Ectodermal cell (in vitro differentiated cells): ENCODE data around the gene JARID2.

Experiments
- H3K27ac ChIP-seq: 2 replicates; pipeline ENCODE4 v1.7.0; 2013; ENCODE audit warnings: mild to moderate bottlenecking, low read depth, low read length; ENCODE audit not compliant: insufficient read depth, poor library complexity, severe bottlenecking
- H3K27me3 ChIP-seq: 2 replicates; pipeline ENCODE4 v1.7.0; 2013; ENCODE audit warnings: mild to moderate bottlenecking, low read length; ENCODE audit not compliant: insufficient read depth, control insufficient read depth, poor library complexity, severe bottlenecking
- H3K36me3 ChIP-seq: one replicate; pipeline ENCODE4 v1.7.0; 2013; ENCODE audit warnings: low read length; ENCODE audit not compliant: control insufficient read depth, insufficient read depth
- H3K4me1 ChIP-seq: one replicate; pipeline ENCODE4 v1.7.0; 2013; ENCODE audit warnings: low read length; ENCODE audit not compliant: control insufficient read depth, insufficient read depth
- H3K4me3 ChIP-seq: 2 replicates; pipeline ENCODE4 v1.7.0; 2013; ENCODE audit warnings: low read depth, low read length, control low read depth; ENCODE audit not compliant: insufficient read depth
- H3K9me3 ChIP-seq: 2 replicates; pipeline ENCODE4 v1.7.0; 2013; ENCODE audit warnings: mild to moderate bottlenecking, low read length, moderate library complexity; ENCODE audit not compliant: control insufficient read depth
- WGBS, 2 experiments: methylation state at CpG; one replicate each; pipeline ENCODE4 v1.1.7; 2013; ENCODE audit warnings: missing lambda C conversion rate in 2 of 2; 5-methylcytosine and 5-hydroxymethylcytosine counted together

The JARID2 gene

DNA sequence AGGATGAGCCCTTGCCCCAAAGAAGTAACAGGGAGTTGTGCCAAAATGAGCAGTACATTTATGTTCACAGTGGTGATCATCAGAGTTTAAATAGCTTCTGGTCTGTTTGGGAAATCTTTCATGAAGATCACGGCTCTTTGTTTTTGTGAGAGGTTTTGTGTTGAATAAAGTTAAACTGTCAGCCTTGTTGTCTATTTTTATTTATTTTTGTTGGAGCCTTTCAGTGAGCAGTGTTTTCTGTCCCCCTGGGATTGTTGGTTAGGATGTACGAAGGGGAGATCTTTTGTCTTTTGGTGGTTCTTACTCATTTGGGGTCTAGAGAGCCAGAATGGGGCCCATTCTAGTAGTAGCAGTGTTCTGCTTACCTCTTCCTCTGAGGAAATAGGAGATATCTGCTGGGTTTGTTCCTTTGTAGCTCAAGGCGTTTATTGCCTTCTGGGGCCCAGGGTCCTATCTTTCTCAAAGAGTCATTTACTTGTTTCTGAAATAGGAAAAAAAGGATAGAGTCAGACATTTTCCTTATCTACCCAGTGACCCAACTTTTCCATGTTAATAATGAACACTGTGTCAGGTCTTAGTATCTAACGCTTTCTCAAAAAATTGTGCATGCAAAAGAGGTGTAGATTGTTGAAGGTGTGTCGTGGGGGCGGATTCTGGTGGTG is 157.4 kb downstream of the JARID2 start:
- no peaks in the 10 kb centered on the region for H3K36me3 ChIP-seq
- no peak overlapping the region for H3K27ac ChIP-seq
- H3K4me3 ChIP-seq, result no peak overlapping the region
- 83 to 94% methylated on average over 6 of the region's 6 CpGs for WGBS, 2 experiments
- no peaks in the 10 kb centered on the region for H3K9me3 ChIP-seq
- no peaks in the 10 kb centered on the region for H3K27me3 ChIP-seq
- H3K4me1 ChIP-seq, result peaks cover 54% of the 10 kb centered on the region

DNA sequence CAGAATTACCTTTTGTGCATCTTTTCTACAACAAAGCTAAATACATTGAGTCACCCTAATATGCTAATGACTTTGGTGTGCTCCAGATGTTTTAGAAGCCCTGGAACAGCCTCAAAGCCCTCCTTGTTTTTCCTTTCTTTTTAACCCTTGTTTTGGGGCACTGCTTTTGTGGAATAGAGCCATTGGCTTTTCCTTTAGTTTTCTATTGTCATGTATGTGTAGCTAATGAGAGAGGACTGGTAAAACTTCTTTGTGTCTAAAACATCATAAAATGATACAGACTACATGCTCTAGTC is 158.8 kb downstream of the JARID2 start:
- Histone ChIP-seq H3K4me3 (no peak overlapping the region), H3K27ac (no peak overlapping the region), H3K27me3 (no peaks in the 10 kb centered on the region), H3K36me3 (no peaks in the 10 kb centered on the region), H3K9me3 (no peaks in the 10 kb centered on the region), H3K4me1 (peaks cover 56% of the 10 kb centered on the region)

DNA sequence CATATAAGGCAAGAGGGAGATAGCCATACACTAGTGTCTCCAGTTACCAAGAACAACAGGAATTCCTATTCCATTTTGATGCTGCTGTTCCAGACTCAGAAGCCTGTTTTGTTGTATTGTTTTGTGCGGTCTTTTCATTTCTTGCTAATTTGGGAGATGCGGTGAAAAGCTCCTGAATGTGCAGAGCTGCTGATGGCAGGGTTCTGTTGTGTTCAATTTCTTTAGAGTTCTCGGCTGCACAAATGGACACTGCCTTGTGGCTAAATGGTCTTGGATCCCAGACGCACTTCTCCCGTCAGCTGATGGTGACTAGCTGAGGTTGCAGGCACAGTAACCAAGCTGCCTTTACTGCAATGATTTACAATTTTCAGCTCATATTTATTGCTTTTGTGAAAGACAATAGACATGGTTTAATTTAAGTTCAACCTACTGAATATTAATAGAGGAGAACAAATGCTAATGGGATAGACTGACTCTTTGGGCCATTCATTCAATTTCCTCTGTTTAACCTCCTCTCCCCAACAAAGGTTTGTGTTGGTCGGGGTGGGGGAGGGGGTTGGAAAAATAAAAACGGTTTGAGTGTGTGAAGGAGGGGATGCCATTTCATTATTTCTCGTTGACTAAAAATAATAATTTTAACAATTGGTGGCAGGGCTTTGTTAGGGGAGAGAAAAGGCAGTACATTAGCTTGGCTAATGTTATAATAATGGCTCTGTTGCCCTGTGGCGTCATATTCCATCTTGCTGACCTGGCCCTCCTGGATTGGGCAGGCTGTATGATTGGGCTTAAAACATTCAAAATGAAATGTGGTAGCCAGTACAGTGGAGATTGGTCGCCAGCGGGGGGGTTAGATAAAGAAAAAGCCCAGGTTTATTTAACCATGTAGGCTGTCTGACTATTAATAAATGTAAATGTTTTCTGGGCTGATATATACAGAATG is 159.5 kb downstream of the JARID2 start:
- 80 to 84% methylated on average over 10 to 11 of the region's 11 CpGs for WGBS, 2 experiments
- Histone ChIP-seq H3K4me1 (peaks cover 50% of the 10 kb centered on the region), H3K27ac (no peak overlapping the region), H3K9me3 (no peaks in the 10 kb centered on the region), H3K36me3 (no peaks in the 10 kb centered on the region), H3K27me3 (no peaks in the 10 kb centered on the region), H3K4me3 (no peak overlapping the region)

DNA sequence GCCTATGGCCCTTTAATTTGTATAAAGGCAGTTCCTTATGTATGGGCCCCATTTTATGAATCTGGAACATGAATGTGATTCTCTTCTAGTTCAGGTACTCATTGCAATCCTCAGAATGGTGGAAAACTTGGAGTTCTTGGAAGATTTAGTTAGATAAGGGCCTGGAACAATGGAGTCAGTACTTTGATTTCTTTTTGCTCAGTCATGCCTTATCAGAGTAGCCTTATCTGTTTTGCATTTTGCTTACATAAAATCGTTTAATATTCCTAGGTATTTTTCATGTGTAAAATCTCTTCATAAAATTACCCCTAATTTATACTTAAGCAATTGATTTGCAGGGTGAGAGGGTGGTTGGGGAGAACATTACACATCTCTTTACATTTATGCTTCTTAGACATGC is 160.6 kb downstream of the JARID2 start:
- Histone ChIP-seq H3K36me3 (no peaks in the 10 kb centered on the region), H3K4me1 (peaks cover 39% of the 10 kb centered on the region), H3K9me3 (no peaks in the 10 kb centered on the region), H3K27me3 (no peaks in the 10 kb centered on the region), H3K4me3 (no peak overlapping the region), H3K27ac (no peak overlapping the region)
- 80% methylated on average over 1 of the region's 1 CpG; no CpG with 5 or more reads in 1 of the 2 experiments for whole genome bisulfite sequencing, 2 experiments

DNA sequence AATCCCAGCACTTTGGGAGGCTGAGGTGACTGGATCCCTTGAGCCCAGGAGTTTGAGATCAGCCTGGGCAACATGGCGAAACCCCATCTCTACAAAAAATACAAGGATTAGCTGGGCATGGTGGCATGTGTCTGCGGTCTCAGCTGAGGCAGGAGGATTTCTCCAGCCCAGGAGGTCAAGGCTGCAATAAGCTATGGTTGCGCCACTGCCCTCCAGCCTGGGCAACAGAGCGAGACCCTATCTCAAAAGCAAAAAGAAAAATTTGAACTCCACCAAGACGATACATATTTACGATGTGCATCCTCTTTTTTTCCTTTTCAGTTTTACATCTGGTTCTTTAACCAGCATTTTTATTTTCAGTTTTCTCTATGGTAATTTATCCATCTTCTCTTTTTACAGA is 162.1 kb downstream of the JARID2 start:
- Histone ChIP-seq H3K4me3 (no peak overlapping the region), H3K27ac (no peak overlapping the region), H3K9me3 (no peaks in the 10 kb centered on the region), H3K36me3 (no peaks in the 10 kb centered on the region), H3K4me1 (peaks cover 33% of the 10 kb centered on the region), H3K27me3 (no peaks in the 10 kb centered on the region)
- WGBS, 2 experiments, result 93 to 95% methylated on average over 6 of the region's 6 CpGs

DNA sequence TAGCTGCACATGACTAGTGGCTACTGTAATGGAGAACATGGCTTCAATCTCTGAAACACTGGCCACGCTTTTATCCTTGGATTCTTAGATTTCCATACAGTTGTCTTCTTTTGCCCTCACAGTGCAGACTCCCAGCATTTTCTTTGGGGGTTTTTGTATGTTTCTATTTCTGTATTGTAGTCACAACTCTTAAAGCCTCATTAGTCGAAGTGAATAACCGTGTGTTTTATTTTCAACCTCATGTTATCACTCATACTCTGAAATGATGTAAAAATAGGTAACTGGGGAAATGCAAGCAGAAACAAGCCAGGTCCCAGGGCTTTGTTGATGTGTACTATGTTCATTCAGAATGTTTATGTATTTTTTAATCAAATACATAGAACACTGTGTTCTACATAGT is 162.9 kb downstream of the JARID2 start:
- Histone ChIP-seq H3K36me3 (no peaks in the 10 kb centered on the region), H3K27me3 (no peaks in the 10 kb centered on the region), H3K4me3 (no peak overlapping the region), H3K4me1 (peaks cover 34% of the 10 kb centered on the region), H3K9me3 (no peaks in the 10 kb centered on the region), H3K27ac (no peak overlapping the region)
- 90 to 100% methylated on average over 1 to 3 of the region's 3 CpGs for WGBS, 2 experiments

DNA sequence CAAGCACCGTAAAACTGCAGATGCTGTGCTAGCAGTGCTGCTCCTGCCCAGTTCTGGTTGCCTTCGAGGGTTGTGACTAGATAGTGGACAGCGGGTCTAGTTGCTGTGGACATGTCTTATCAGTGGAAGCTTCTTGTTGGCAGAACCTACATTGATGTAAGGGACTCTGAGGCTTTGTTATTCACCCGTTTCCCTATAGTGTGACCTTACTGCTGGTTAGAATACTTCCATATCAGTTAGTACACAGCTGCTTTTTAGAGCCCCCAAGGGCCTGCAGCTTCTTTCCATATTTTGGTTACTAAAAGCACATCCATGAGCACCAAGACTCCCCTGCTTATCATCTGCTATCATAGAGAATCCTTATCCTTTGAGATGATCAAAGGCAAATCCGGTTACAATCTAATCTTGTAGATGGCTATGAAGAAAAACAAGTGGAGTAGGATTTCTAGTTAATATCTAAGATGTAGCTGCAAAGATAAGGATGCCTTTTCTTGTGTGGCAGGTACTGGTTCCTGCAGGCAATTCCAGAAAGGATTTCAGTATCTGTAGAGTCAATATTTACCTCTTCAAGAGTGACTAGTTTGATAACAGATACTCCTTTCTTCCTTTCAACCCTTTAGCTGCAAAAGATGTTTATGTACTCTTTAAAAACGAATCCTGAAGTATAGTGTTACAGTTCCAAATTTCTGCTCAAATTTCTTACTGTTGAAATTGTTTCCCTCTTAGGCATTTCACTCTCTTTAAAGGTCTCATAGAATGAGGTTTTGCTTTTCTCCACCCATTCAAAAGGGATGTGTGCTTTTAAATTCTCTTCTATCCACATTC is 163.6 kb downstream of the JARID2 start:
- H3K27ac ChIP-seq, result no peak overlapping the region
- no peak overlapping the region for H3K4me3 ChIP-seq
- 87% methylated on average over 6 of the region's 6 CpGs for WGBS, 2 experiments

DNA sequence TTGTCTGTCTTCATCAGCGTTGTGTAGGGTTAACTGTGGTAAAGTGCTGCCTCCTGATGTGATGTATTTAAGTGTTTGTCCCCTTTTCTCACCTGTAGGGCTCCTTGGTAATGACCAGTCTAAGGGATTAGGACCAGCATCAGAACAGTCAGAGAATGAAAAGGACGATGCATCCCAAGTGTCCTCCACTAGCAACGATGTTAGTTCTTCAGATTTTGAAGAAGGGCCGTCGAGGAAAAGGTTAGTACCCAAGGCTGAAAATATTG is 164.2 kb downstream of the JARID2 start:
- Histone ChIP-seq H3K27me3 (no peaks in the 10 kb centered on the region), H3K36me3 (no peaks in the 10 kb centered on the region), H3K4me1 (peaks cover 28% of the 10 kb centered on the region), H3K27ac (no peak overlapping the region), H3K4me3 (no peak overlapping the region), H3K9me3 (no peaks in the 10 kb centered on the region)
- 90 to 95% methylated on average over 5 of the region's 5 CpGs for WGBS, 2 experiments

More for the DNA sequence above, 163.6 kb downstream of the JARID2 start:
- H3K9me3 ChIP-seq, result no peaks in the 10 kb centered on the region
- no peaks in the 10 kb centered on the region for H3K36me3 ChIP-seq
- peaks cover 33% of the 10 kb centered on the region for H3K4me1 ChIP-seq
- H3K27me3 ChIP-seq, result no peaks in the 10 kb centered on the region

DNA sequence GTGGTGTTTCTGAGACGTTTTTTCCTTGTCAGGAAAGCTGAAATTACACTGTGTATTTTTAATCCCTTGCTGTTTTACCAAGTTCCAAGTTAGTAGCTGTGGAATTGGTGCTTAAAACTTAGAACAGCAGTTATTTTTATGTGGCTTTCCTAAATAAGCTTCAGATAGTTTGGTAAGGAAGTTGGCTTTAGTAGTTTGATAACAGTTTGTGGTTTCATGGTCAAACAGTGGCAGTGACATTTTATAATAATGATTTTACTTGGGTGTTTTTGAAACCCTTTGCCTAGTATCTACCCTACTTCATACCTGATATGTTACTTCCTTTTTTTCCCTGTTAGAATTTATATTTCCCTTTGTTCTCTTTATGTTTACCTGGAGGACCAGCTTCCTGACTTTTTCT is 164.9 kb downstream of the JARID2 start:
- Histone ChIP-seq H3K36me3 (no peaks in the 10 kb centered on the region), H3K27me3 (no peaks in the 10 kb centered on the region), H3K27ac (no peak overlapping the region), H3K4me1 (peaks cover 21% of the 10 kb centered on the region), H3K9me3 (no peaks in the 10 kb centered on the region), H3K4me3 (no peak overlapping the region)
- WGBS, 2 experiments, result 82 to 83% methylated on average over 1 of the region's 1 CpG

DNA sequence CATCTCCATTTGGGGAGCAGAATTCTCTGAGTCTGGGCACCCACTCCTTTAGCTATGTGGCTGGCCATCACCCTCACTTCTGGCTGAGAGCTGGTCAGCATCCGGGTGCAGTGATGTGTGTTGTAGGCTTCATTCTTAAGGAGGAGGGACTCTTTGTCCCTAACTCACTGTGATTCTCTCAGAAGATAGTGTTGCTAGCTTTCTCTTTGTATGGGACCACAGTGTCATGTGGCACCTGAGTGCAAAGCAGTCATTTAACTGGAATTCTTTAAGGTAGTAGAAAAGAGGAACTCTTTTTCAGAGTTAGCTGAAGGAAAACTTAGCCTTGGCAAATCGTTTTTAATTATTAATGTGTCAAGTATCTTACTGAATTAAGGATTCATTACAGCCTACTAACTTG is 165.9 kb downstream of the JARID2 start:
- Histone ChIP-seq H3K4me1 (peaks cover 20% of the 10 kb centered on the region), H3K36me3 (no peaks in the 10 kb centered on the region), H3K27ac (no peak overlapping the region), H3K27me3 (no peaks in the 10 kb centered on the region), H3K9me3 (no peaks in the 10 kb centered on the region), H3K4me3 (no peak overlapping the region)
- 54 to 55% methylated on average over 2 of the region's 2 CpGs for WGBS, 2 experiments
